Measurements from ENCODE around the gene SLC15A4.

- no peak for TF ChIP-seq POLR2A (IDR thresholded peaks at IDR 0.05)
- no peak for TF ChIP-seq CTCF (IDR thresholded peaks at IDR 0.05)
These were observed 15.1 kb downstream of the SLC15A4 start for GRCh38 chr12:128808651-128809050.
